Measurements from ENCODE around the gene ZNF408.

DNA sequence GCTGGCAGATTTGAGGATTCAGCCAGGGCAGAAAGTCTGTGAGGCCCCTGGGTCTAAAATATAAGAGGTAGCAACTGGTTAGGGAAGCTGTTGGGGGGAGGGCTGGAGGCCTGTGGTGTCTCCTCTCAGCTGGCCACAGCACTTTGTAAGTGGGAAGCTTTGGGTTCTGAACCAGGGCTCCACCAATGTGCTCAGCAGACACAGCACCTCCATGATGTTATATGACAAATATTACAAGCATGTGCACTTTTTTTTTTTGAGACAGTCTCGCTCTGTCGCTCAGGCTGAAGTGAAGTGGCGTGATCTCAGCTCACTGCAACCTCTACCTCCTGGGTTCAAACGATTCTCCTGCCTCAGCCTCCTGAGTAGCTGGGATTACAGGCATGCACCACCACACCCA, 8.4 kb upstream of the ZNF408 start:
- TF ChIP-seq, protein P1, sequence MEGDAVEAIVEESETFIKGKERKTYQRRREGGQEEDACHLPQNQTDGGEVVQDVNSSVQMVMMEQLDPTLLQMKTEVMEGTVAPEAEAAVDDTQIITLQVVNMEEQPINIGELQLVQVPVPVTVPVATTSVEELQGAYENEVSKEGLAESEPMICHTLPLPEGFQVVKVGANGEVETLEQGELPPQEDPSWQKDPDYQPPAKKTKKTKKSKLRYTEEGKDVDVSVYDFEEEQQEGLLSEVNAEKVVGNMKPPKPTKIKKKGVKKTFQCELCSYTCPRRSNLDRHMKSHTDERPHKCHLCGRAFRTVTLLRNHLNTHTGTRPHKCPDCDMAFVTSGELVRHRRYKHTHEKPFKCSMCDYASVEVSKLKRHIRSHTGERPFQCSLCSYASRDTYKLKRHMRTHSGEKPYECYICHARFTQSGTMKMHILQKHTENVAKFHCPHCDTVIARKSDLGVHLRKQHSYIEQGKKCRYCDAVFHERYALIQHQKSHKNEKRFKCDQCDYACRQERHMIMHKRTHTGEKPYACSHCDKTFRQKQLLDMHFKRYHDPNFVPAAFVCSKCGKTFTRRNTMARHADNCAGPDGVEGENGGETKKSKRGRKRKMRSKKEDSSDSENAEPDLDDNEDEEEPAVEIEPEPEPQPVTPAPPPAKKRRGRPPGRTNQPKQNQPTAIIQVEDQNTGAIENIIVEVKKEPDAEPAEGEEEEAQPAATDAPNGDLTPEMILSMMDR (conservative IDR thresholded peaks at IDR 0.05; ENCODE audit: low read length) = no peak
- TF ChIP-seq EZH2phosphoT487 (IDR thresholded peaks at IDR 0.05; ENCODE audit: borderline replicate concordance) = no peak
